ENCODE measurements around the gene FAM184B. TPM values are rescaled to one million over a fixed set of nuclear protein-coding genes. Genes with fewer than 3 reads are reported as not detected.

FAM184B gene
- total and polyA plus RNA-seq, 2 of the 4 experiments (the other 2 are of a cell fraction) = 0.07 to 0.18 TPM

DNA sequence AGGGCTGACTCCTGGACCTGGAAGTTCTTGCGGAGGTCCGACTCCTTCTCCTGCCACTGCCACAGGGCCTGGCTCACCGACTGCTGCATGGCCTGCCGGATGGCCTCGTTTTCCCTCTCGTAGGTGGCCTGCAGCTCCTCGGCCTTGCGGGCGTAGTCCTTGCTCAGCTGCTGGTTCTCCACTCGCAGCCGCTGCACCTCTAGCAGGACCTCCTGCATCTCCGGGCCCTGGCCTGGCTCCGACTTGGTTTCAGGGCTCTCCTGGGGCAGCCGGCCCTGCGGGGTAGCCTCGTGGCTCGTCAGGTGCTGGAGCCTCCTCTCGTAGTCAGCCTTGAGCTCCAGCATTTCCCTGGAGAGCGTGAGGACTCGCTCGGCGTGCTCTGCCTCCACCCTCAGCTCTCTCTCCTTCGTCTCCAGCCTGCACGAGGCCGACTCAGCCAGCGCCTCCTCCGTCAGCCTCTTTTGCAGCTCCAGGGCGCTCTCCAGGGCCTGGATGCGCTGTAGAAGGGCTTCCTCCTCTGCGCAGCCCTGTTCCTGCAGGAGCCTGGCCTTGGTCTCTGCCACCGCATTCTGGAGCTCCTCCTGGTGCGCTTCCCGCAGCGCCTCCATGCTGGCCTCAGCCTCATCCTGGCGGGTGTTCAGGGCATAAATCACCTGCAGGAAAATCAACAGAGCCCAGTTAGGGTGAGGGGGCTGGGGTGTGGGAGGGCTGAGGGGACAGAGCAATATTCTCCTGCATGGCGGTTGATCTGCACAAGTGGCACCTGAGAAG is 72.2 kb downstream of the FAM184B start:
- Histone ChIP-seq H2BK15ac (ENCODE audit: low read depth, low read length) (no peak overlapping the region), H2BK5ac (ENCODE audit: low read depth, low read length, poor library complexity, severe bottlenecking) (no peak overlapping the region), H3K79me1 (ENCODE audit: low read depth in 1 of 2, low read length in 2 of 2) (no peaks in the 10 kb centered on the region), H2AK5ac (ENCODE audit: low read depth, low read length) (no peak overlapping the region), H3K4ac (ENCODE audit: low read depth, low read length) (no peak overlapping the region), H4K91ac (ENCODE audit: insufficient read depth, low read depth, low read length) (no peak overlapping the region), H3K36me3 (ENCODE audit: control insufficient read depth, insufficient read depth, low read length) (no peaks in the 10 kb centered on the region), H3K4me1 (ENCODE audit: control insufficient read depth, insufficient read depth, low read length) (no peaks in the 10 kb centered on the region), H3K27ac (ENCODE audit: insufficient read depth, low read length) (no peak overlapping the region), H4K5ac (ENCODE audit: low read depth, low read length) (no peak overlapping the region), H3K14ac (replicated peaks; ENCODE audit: low read depth, low read length) (no peak overlapping the region), H3K9me3 (ENCODE audit: control insufficient read depth, insufficient read depth, low read length) (no peaks in the 10 kb centered on the region), H2BK120ac (ENCODE audit: low read depth, low read length) (no peak overlapping the region), H3K4me3 (ENCODE audit: insufficient read depth, low read depth, low read length) (no peak overlapping the region), H2AK9ac (replicated peaks; ENCODE audit: low read depth, low read length, poor library complexity) (no peak overlapping the region), H3K18ac (ENCODE audit: low read depth, low read length) (no peak overlapping the region), H3K9me1 (ENCODE audit: insufficient read depth, low read length) (no peaks in the 10 kb centered on the region), H4K20me1 (ENCODE audit: insufficient read depth, low read length) (no peaks in the 10 kb centered on the region), H3K56ac (ENCODE audit: extremely low read depth, insufficient read depth, low read length) (no peak overlapping the region), H3K27me3 (ENCODE audit: control insufficient read depth, insufficient read depth, low read length) (no peaks in the 10 kb centered on the region; the same call in 1 of the 2 replicates), H2BK20ac (ENCODE audit: low read depth, low read length) (no peak overlapping the region), H3K23ac (ENCODE audit: low read depth, low read length) (no peak overlapping the region), H3K9ac (ENCODE audit: low read depth, low read length) (no peak overlapping the region), H2AFZ (replicated peaks; ENCODE audit: low read length, poor library complexity) (no peak overlapping the region), H3K4me2 (ENCODE audit: low read depth, low read length) (no peak overlapping the region), H4K8ac (ENCODE audit: low read depth in 2 of 2, low read length in 2 of 2) (no peak overlapping the region)
- in situ Hi-C loops (cut with MboI; ENCODE audit: low sequenced_read_pairs) = no loop called here
- intact Hi-C loops (cut with micrococcal nuclease) = no loop called here
- DNase-seq (no peak), ATAC-seq (ENCODE audit: low read depth) (no peak)
- TF ChIP-seq ELK1 (IDR thresholded peaks at IDR 0.05; ENCODE audit: borderline replicate concordance, low read depth, low read length) (no peak), MXI1 (IDR thresholded peaks at IDR 0.05; ENCODE audit: borderline replicate concordance, low read depth, low read length) (no peak), RCOR1 (IDR thresholded peaks at IDR 0.05; ENCODE audit: insufficient replicate concordance, low read length) (no peak), FOS (IDR thresholded peaks at IDR 0.05; ENCODE audit: low read depth, low read length) (no peak), RAD21 (IDR thresholded peaks at IDR 0.05; ENCODE audit: low read length) (no peak), CTCF (conservative IDR thresholded peaks at IDR 0.05; ENCODE audit: low read depth, low read length) (no peak)
- BruUV-seq (replicated peaks) = no TSS peak
- CTCF ChIA-PET = no interaction called here
- dilution Hi-C loops (cut with HindIII; ENCODE audit: low sequenced_read_pairs, unreplicated experiment) = no loop called here
- 68% methylated on average over 20 of the region's 36 CpGs; no CpG with 5 or more reads in 1 of the 2 experiments for WGBS, 2 experiments (ENCODE audit: extremely low coverage in 2 of 2, insufficient read length in 1 of 2)
- POLR2A ChIA-PET (ENCODE audit: unreplicated experiment) = no interaction called here
